Pancreas (tissue), 10 donors: ENCODE measurements around the gene TAF5L. TPM values are rescaled to one million over a fixed set of nuclear protein-coding genes. Genes with fewer than 3 reads are reported as not detected.

Source experiments
- ATAC-seq, 4 donors: fragments of 200-7000 bp; cut with Tn5 transposase; one replicate each; pipeline versions ENCODE4 v1.8.0 to v1.9.1; 2020; ENCODE audit warnings: mild to moderate bottlenecking in 4 of 4, moderate library complexity in 4 of 4
- DNase-seq, 6 donors: peaks; one replicate each; pipeline ENCODE4 v3.0.0-alpha.2; 2020
- FAIRE-seq: peaks from 2 replicates; lab custom pipeline; 2012; peaks lifted over from hg19 to GRCh38; lab: Jason Lieb, UNC
- H3K27ac ChIP-seq, 4 donors: fragments of 200-600 bp; sonication (generic); 1 replicate in 3 of 4; 2 replicates in 1 of 4; pipeline versions ENCODE4 v1.5.0 to v1.8.0; 2020
- H3K27me3 ChIP-seq, 4 donors: fragments of 200-600 bp; one replicate each; pipeline ENCODE4 v1.8.0; 2021
- H3K36me3 ChIP-seq, 3 donors: fragments of 200-600 bp; sonication (generic) in 1 of 3; one replicate each; pipeline versions ENCODE4 v1.5.0 to v1.8.0; 2020 to 2021
- H3K4me1 ChIP-seq, 3 donors: fragments of 200-600 bp; one replicate each; pipeline ENCODE4 v1.8.0; 2021
- H3K4me3 ChIP-seq, 4 donors: fragments of 200-600 bp; sonication (generic) in 2 of 4; one replicate each; pipeline versions ENCODE4 v1.5.0 to v1.8.0; 2020 to 2021
- H3K9me3 ChIP-seq, 4 donors: fragments of 200-600 bp; one replicate each; pipeline ENCODE4 v1.8.0; 2021
- WGBS, 2 donors: extraction: QIAGEN DNeasy Blood & Tissue Kit; methylation state at CpG; one replicate each; pipeline ENCODE4 v1.1.7; 2013; 5-methylcytosine and 5-hydroxymethylcytosine counted together
- intact Hi-C, 3 donors: fragments of 100-400 bp; cut with DNase I; formaldehyde crosslinking; loops; one replicate each; pipeline versions ENCODE4 v1.11.1 to v1.14.2; 2022
- polyA plus RNA-seq, 2 donors: library from polyadenylated mRNA; stranded (reverse); fragments of 200-250 nt; gene quantifications; one replicate each; pipeline ENCODE4 v1.2.3, GENCODE V29; 2013
- total RNA-seq, 6 donors: library from RNA; stranded (reverse); fragmentation: NEBNext Ultra II Directional in 4 of 6; extraction: Animal tissue kit (Norgen Biotek cat#: 25700) in 4 of 6; gene quantifications; one replicate each; pipeline versions ENCODE4 v1.2.1 to v1.2.4, GENCODE V29; 2021 to 2023
- TF ChIP-seq, protein P1 (sequence below), 4 donors: fragments of 200-600 bp; sonication (generic) in 3 of 4; IDR thresholded peaks; one replicate each; pipeline versions ENCODE4 v1.5.0 to v1.8.0; 2021; ENCODE audit warnings: antibody characterized with exemption in 4 of 4
- donor health status: healthy with polysubstance abuse.
- donor health status: DM: no; HTN: no; CAD: no; lungs with moderate emphysema.
- donor health status: DM: no; HTN: no; CAD: no.
- donor health status: control.
- donor health status: control.
- donor health status: Bipolar disorder and iron deficiency.
- donor health status: DM: yes; HTN: yes; CAD: no.
- donor health status: DM: no; HTN: no; CAD: no.
- donor health status: DM: no; HTN: no; CAD: no.
- donor health status: DM: yes; HTN: yes; CAD: no.

TAF5L gene
- total and polyA plus RNA-seq, 8 donors: 4.4 to 9.5 (median 7.1) TPM

DNA sequence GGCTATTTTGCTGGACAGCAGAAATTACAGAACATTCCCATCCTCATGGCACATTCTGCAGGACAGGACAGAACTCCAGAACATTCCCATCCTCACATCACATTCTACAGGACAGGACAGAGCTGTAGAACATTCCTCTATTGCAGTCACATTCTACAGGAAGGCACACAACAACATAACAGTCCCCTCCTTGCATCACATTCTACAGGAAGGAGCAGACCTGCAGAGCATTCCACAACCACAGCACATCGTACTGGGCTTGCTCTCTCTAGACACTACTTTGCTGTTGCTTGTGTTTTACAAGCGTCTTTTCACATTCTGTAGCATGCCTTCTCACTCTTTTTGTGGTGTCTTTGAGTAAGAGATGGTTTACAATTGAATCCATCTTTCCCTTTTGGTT, 40.6 kb downstream of the TAF5L start:
- TF ChIP-seq, protein P1, sequence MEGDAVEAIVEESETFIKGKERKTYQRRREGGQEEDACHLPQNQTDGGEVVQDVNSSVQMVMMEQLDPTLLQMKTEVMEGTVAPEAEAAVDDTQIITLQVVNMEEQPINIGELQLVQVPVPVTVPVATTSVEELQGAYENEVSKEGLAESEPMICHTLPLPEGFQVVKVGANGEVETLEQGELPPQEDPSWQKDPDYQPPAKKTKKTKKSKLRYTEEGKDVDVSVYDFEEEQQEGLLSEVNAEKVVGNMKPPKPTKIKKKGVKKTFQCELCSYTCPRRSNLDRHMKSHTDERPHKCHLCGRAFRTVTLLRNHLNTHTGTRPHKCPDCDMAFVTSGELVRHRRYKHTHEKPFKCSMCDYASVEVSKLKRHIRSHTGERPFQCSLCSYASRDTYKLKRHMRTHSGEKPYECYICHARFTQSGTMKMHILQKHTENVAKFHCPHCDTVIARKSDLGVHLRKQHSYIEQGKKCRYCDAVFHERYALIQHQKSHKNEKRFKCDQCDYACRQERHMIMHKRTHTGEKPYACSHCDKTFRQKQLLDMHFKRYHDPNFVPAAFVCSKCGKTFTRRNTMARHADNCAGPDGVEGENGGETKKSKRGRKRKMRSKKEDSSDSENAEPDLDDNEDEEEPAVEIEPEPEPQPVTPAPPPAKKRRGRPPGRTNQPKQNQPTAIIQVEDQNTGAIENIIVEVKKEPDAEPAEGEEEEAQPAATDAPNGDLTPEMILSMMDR (IDR thresholded peaks at IDR 0.05): no peak
- FAIRE-seq (no peak), DNase-seq (no peak), ATAC-seq (no peak)
- Histone ChIP-seq H3K4me3 (no peak overlapping the region), H3K27ac (no peak overlapping the region), H3K36me3 (no peaks in the 10 kb centered on the region), H3K27me3 (no peaks in the 10 kb centered on the region), H3K9me3 (no peaks in the 10 kb centered on the region), H3K4me1 (peaks cover 0 to 12% (median 3%) of the 10 kb centered on the region in 3 donors)
- 86 to 90% methylated on average over 2 of the region's 2 CpGs for WGBS, 2 donors
- intact Hi-C loops: no loop called here

DNA sequence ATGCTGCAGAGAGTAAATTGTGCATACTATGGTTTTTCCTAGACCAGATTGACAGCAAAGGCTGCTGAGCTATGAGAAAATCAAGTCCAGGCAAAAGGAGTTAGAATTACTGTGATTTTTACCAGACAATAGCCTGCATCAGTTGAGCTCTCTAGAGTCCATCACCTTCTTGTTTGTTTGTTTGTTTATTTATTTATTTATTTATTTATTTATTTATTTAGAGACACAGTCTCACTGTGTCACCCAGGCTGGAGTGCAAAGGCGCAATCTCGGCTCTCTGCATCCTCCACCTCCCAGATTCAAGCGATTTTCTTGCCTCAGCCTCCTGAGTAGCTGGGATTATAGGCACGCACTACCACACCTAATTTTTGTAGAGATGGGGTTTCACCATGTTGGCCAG, 43.2 kb downstream of the TAF5L start:
- Histone ChIP-seq H3K9me3 (no peaks in the 10 kb centered on the region), H3K4me1 (peaks cover 0 to 16% (median 3%) of the 10 kb centered on the region in 3 donors), H3K27ac (peak overlapping the region in 1 of 4 donors; percentile 9), H3K4me3 (no peak overlapping the region), H3K27me3 (no peaks in the 10 kb centered on the region), H3K36me3 (no peaks in the 10 kb centered on the region)
- no peak for DNase-seq
- WGBS, 2 donors: 93 to 97% methylated on average over 4 of the region's 4 CpGs
- no peak for ATAC-seq
- intact Hi-C loops: no loop called here
- no peak for FAIRE-seq
- TF ChIP-seq, protein P1 (IDR thresholded peaks at IDR 0.05): no peak

DNA sequence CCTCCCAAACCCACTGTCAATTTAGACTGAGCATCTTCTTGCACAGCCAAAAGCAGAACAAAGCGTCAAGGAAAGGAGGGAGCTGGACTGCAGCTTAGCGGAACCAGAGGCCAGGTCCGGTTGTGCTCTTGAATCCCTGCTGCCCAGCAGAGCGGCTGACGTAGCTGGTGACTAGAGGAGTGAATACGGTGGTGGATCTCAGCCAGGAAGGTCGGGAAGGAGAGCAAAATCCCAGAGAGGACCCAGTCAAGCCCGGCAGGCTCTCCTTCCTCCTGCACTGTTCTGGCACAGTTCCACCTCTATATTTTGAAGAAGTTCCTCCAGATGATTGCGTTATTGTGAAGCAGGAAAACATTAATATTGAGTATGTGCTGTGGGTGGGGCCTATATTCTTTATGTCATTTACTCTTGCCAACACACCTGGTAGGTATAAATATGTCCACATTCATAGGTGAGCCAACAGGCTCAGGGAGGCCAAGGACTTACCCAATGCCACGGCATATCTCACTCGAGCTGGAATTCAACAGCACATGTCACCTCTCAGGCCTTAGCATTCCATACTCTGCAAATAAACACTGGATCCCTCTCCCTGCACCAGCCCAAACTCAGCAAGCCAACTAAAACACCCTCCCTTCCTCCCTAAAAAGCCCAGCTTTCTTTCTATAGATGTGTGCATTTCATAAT, 43.8 kb downstream of the TAF5L start:
- no peaks in the 10 kb centered on the region for H3K9me3 ChIP-seq
- H3K27ac ChIP-seq: peak overlapping the region in 2 of 4 donors; percentile 9 to 28
- intact Hi-C loops: no loop called here
- peak in 5 of 6 donors; percentile 9 to 59 (median 48) for DNase-seq
- H3K36me3 ChIP-seq: no peaks in the 10 kb centered on the region
- peak; percentile 87 to 92 (median 90) for ATAC-seq
- TF ChIP-seq, protein P1 (IDR thresholded peaks at IDR 0.05): no peak
- H3K4me1 ChIP-seq: peaks cover 0 to 16% (median 3%) of the 10 kb centered on the region in 3 donors
- 20 to 24% methylated on average over 11 of the region's 11 CpGs for WGBS, 2 donors
- H3K4me3 ChIP-seq: peak overlapping the region in 1 of 4 donors; percentile 10
- H3K27me3 ChIP-seq: no peaks in the 10 kb centered on the region
- no peak for FAIRE-seq

DNA sequence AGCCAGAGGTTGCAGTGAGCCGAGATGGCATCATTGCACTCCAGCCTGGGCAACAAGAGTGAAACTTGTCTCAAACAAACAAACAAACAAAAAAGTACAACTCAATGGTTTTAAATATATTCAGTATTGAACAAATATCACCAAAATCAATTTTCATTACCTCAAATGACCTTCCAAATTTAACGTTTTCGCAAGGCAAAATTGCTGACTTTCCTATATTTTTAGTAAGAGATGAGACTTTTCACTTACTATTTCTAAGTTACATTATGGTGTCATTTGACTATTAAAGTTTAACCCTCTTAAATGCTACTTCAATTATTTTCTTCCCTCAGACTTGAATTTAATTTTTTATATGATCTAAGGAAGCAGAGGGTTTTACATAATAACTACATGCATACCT, 44.4 kb downstream of the TAF5L start:
- peaks cover 0 to 16% (median 3%) of the 10 kb centered on the region in 3 donors for H3K4me1 ChIP-seq
- no peaks in the 10 kb centered on the region for H3K36me3 ChIP-seq
- intact Hi-C loops: no loop called here
- H3K27ac ChIP-seq: peak overlapping the region in 1 of 4 donors; percentile 9
- WGBS, 2 donors: 76 to 86% methylated on average over 3 of the region's 3 CpGs
- H3K9me3 ChIP-seq: no peaks in the 10 kb centered on the region
- H3K27me3 ChIP-seq: no peaks in the 10 kb centered on the region
- DNase-seq: no peak
- no peak overlapping the region for H3K4me3 ChIP-seq
- TF ChIP-seq, protein P1 (IDR thresholded peaks at IDR 0.05): no peak
- ATAC-seq: no peak
- no peak for FAIRE-seq

DNA sequence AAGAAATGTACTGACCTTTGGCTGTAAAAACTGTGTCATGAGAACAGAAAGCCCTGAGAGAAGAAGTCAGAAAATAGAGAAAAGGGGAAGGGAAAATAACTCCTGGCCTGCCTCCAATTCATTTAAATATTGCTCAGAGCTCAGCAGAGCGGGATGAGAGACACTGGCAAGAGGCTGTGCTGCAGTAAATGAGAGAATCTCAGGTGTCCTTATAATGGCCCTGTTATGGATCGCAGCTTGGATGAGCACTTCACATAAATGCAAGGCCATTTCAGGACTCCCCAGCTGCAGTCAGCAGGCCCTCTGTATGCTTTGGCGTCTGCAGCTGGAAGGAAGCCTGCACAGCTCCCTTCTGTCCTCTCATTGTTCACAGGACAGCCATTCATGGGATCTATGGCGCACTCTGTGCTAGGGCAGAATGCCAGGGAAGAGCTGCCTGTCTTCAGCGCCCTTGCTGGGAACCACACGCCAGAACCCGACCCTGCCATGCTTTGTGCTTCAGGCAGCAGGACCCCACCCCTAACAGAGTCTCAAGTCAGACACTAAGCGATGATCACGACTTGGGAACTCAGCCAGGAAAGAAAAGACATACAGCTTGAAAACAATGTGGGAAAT, 46.8 kb downstream of the TAF5L start:
- no peaks in the 10 kb centered on the region for H3K9me3 ChIP-seq
- intact Hi-C loops: no loop called here
- FAIRE-seq (no peak), ATAC-seq (peak in 3 of 4 donors; percentile 32 to 44 (median 42)), DNase-seq (no peak)
- TF ChIP-seq, protein P1 (IDR thresholded peaks at IDR 0.05): no peak
- peaks cover 0 to 16% (median 3%) of the 10 kb centered on the region in 3 donors for H3K4me1 ChIP-seq
- no peak overlapping the region for H3K4me3 ChIP-seq
- 57 to 62% methylated on average over 9 of the region's 9 CpGs for WGBS, 2 donors
- H3K36me3 ChIP-seq: no peaks in the 10 kb centered on the region
- no peaks in the 10 kb centered on the region for H3K27me3 ChIP-seq
- H3K27ac ChIP-seq: peak overlapping the region in 2 of 4 donors; percentile 47 to 58
